T-helper 2 cell (primary cell): ENCODE data around the gene DLK2.
A peak's percentile ranks its signal among the peaks of the same experiment; 100 is the strongest.
"Not testable (repeated sequence)": the region's sequence is repeated elsewhere in the genome, so short reads cannot be mapped to it uniquely, and the experiment has no call there.

Experiments
- DNase-seq, 5 experiments: peaks; one replicate each; pipeline versions ENCODE4 v3.0.0 to v3.0.0-alpha.2; 2012 to 2022

DLK2 gene

DNA sequence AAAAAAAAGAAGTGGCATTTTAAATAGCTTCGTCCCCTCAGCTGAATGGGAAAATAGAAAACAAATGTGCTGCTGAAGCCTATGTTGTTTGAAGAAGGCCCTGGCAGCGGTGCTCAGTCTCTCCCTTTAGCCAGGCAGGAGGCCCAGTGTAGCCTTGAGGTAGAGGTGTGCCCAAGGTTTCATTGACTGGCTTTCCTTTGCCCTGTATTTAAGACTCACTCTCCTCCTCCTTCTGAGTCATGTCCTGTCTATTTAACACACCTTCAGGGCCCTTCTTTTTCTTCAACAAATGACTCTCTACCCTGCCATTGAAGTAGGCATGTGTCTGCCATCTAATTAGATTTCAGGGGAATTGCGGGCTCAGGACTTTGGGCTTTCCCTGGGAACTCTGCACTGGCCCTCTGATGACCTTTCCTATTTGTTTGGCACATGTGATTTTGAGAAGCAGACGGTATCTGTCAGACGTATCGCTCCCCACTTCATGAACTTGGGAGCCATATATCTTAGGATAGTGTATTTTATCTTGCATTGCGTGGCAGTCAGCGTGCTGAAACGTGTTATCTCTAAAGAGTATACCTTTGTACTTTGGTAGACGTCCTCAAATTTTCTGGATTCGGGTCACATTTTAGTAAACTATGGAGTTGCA lies 26.4 kb upstream of the DLK2 start:
- no peak for DNase-seq

DNA sequence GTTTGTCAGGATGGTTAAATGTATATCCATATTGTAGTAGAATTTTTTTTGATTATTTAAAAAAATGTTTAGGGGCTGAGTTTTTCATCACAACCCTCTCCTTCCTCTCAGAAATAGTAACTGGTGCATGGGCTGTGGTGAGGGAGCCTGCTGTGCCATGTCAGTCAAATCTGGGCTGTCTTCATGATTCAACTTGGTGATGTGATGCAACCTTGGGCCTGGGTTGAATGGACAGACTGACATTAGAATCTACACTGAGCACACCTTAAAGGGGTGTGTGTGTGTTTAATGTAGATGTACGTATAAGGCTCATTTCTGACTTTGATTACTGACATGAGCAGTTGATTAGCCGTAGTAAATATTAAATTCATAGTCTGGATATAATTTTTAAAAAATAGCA lies 25.7 kb upstream of the DLK2 start:
- DNase-seq, result no peak

GRCh38 chr6:43478008-43478372 lies 22.6 kb upstream of the DLK2 start:
- peak in 1 of 5 experiments; percentile 19 for DNase-seq

DNA sequence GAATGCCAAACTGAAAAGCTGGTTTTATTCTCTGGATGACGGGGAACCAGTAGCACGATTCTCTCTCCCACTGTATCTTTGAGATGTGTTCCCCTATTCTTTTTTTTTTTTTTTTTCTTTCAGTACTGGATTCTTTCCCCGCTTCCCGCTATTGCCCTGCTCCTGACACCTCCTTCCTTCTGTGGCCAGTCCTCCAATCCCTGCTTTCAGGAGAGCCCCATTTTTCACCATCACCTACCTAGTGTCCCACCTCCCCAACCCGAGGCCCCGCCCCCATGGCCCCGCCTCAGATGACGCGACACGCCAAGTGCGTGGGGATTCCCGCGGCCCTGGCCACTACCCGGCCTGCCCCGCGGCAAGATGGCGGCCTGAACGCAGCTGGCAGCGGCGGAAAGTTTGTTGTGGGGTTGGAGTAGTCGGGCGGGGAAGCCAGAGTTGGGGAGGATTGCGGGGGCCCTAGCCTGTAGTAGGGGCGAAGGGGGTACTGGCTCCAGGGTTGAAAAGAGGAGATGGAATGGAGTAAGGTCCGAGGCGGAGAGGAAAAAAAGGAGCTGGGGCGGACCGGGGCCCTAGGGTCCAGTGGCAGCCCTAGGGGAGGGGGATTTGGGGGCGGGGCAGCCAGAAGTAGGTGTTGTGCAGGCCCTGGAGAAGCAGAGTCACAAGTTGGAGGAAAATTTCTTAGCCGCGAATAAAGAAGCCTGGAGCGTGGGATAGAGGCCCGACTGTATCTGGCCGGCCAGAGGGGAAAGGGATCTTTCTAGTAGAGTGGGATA lies 22.1 kb upstream of the DLK2 start, which contains the start of gene TJAP1:
Gene TJAP1 (plus strand): TSS at position 336 of the 773 bp plus-strand sequence. CDS start 21,432 bp downstream, outside the sequence.
- peak; percentile 90 to 98 (median 94) for DNase-seq

DNA sequence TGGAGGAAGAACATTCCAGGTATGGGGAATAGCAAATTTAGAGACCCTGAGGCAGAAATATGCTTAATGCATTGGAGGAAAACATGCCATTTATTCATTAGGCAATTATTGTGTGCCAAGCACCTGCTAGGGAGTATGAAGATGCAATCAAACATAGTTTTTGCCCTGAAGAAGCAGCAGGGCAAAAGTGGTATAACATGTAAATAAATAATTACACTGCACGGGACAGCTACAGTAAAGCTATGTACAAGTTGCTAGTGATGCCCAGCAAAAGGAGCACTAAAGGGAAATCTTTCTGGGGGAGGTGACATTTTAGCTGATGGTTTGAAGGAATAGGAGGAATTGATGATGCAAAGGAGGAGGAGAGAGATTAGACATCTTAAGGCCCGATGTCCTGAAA lies 21.4 kb upstream of the DLK2 start:
- DNase-seq, result peak in 1 of 5 experiments; percentile 36

GRCh38 chr6:43475516-43475915 lies 20.2 kb upstream of the DLK2 start:
- no peak for DNase-seq

DNA sequence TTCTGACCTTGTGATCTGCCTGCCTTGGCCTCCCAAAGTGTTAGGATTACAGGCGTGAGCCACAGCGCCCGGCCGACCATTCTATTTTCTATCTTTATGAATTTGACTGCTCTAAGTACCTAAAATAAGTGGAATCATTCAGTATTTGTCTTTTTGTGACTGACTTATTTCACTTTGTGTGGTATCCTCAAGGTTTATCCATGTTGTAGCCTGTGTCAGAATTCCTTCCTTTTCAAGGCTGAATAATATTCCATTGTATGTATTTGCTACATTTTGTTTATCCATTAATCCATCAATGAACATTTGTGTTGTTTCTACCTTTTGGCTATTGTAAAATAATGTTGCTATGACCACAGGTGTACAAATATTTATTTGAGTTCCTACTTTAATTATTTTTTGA lies 17.2 kb upstream of the DLK2 start:
- no peak for DNase-seq

- no peak for DNase-seq
Measured at GRCh38 chr6:43471399-43471798, 16.1 kb upstream of the DLK2 start.

DNA sequence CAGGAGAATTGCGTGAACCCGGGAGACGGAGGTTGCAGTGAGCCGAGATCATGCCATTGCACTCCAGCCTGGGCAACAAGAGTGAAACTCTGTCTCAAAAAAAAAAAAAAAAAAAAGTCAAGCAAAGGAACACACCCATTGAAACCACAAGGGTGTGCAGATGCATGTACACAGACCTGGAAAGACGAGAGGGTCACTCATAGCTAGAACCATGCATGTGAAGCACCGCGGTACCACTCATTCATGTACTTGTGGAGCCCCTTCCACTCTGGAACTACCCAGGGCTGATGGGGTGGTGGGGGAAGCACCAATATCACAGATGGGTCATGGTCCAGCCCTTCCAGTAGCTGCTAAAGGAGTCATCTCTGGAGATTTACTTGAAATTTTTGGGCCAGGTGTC lies 14.6 kb upstream of the DLK2 start:
- peak in 1 of 5 experiments; percentile 34 for DNase-seq

DNA sequence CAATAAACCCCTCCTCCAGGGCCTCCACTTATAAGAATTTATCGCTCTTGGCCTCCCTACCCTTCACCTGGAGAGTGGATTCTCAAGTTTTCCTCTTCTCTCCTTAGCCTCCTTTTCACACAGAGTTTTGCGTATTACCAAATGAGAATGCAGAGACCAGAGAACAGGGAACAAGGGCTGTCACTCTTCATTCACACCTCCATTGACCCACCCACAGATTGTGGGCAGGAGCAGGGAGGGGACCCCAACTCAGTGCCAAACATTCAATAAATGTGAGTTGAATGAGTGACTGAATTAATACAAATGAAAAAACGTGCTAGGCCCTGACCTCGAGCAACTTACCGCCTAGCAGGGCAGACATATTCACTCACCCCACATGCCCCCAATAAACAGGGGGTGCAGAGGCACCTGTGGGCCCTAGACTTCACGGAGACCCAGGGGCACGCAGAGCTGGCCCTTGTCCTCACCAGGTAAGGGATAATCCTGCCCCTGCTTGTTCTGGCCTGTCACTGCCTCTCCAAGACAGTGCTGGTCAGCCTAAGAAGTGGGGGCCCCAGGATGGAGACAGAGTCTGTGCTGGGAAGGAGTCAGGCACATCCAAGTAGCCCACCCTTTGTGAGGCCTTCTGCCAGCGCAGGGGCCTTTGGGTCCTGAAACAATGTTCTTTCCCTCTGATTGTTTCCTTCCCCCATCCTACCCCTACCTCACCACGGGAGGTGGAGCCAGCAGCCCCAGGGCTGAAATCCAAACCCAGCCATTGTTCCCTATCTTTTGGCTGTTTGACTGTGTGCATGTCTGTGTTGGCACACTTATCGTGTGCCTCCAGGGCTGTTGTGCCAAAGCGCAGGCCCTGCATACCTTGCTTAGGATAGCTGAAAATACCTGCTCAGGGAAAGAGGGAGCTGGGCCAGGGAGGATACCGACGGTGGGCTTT lies 13.7 kb upstream of the DLK2 start:
- no peak for DNase-seq

DNA sequence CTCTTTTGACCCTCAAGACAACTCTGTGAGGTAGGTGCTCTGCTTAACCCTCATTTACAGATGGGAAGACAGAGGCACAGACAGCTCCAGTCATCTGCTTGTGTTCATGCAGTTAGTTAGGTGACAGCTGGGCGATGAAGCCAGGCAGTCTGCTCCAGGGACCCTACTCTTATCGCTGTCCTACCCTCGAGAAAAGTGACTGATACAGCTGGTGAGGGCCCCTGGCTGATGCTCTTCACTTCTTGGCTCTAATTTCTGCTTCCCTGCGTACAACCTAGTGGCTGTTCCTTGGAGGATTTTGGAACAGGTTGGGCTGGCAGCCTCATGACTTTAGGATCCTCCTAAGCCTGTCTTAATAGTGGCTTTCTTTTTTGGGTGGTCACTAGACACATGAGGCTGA lies 12.9 kb upstream of the DLK2 start:
- no peak for DNase-seq

- no peak for DNase-seq
Measured at GRCh38 chr6:43467752-43468151, 12.4 kb upstream of the DLK2 start.

GRCh38 chr6:43467265-43467664 lies 11.9 kb upstream of the DLK2 start:
- not testable (repeated sequence) for DNase-seq

DNA sequence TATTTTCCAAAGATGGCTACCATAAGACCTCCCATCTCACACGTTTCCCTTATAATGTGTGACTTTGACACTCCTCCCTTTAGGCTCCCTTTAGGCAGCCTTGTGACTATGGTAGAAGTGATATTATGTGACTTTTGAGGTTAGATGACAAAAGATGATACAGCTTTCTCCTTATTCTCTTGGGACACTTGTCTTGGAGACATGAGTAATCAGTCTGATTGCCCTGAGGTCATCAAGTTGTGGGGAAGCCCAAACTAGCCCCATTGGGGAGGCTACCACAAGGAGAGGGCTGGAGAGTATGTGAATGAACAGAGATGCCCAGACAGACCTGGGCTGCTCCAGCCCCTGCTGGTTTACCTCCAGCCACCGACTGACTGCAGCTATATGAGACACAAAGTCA lies 10.6 kb upstream of the DLK2 start:
- no peak for DNase-seq

- no peak for DNase-seq
Measured at GRCh38 chr6:43464337-43464736, 9.0 kb upstream of the DLK2 start.

DNA sequence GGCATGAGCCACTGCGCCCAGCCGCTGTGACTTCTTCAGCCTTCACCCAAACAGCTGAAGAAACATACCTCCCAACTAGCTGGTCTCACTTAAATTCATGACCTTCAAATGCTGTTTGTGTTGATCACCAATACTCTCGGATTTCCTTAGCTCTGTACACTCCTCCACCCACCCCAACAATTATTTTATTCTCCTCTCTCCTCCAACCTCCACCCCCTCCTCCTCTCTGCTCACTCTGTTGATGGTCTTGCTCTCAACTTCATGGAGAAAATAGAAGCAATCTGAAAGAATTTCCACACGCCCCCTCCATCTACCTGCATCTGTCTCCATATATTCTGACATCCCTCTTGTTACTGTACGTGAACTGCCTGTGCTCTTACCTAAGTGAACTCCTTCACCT lies 6.6 kb upstream of the DLK2 start:
- no peak for DNase-seq

DNA sequence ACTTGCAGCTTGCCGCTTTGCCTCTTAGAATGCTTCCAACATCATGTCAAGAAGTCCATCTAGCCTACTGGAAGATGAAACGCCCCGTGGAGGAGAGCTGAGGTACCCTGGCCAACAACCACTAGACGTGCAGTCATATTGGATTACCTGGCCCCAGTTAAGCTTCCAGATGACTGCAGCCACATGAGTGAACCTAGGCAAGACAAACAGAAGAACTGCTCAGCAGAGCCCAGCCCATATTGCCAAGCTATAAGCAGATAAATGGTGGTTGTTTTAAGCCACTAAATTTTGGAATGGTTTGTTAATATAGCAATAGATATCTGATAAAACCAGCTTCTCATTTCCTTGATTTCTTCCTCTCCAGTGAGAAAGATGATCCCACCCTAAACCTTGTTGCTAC lies 4.7 kb upstream of the DLK2 start:
- DNase-seq, result no peak

- no peak for DNase-seq
Measured at GRCh38 chr6:43459535-43459934, 4.2 kb upstream of the DLK2 start.

- not testable (repeated sequence) for DNase-seq
Measured at GRCh38 chr6:43458154-43458553, 2.8 kb upstream of the DLK2 start.

GRCh38 chr6:43457643-43458042 lies 2.3 kb upstream of the DLK2 start:
- no peak for DNase-seq

DNA sequence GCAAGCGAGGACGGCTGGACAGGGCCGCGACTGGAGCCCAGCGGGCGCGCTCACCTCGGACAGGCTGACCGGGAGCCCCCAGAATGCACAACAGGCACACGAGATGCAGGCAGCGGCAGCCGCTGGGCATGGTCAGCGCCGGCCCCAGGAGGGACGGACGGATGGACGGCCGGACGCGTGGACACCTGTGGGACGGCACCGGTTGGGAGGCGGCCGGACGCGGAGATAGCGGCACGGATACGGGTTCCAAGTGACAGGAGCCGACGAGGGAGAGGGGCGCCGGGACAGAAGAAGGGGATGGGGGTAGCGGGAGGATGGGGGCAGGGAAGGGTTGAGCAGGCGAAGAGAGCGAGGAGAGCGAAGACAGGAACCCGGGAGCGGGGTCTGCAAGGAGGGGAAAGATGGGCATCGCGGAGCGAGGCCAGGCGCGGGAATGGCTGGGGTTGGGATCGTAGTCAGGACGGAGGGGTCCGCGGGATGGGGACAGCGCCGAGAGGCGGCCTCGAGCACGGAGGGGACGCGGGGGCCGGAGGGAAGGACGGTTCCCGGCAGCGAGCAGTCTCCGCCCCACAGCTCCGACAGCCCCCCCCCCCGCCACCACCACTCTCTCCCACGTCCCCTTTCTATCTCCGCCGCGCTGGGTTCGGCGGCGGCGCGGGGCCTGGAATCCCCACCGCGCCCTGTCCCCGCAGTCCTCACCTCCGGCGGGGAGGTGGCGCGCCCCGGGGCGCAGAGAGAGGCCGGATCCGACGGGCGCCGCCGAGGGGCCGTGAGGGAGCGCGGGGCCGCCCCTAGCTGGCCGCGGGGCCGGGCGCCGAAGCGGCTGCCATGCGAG lies 435 bp downstream of the DLK2 start:
- DNase-seq, result peak; percentile 3 to 33 (median 17)

- peak; percentile 37 to 60 (median 47) for DNase-seq
Measured at GRCh38 chr6:43454290-43454695, 1.1 kb downstream of the DLK2 start.
